ENCODE measurements around the gene DGKI.

DNA sequence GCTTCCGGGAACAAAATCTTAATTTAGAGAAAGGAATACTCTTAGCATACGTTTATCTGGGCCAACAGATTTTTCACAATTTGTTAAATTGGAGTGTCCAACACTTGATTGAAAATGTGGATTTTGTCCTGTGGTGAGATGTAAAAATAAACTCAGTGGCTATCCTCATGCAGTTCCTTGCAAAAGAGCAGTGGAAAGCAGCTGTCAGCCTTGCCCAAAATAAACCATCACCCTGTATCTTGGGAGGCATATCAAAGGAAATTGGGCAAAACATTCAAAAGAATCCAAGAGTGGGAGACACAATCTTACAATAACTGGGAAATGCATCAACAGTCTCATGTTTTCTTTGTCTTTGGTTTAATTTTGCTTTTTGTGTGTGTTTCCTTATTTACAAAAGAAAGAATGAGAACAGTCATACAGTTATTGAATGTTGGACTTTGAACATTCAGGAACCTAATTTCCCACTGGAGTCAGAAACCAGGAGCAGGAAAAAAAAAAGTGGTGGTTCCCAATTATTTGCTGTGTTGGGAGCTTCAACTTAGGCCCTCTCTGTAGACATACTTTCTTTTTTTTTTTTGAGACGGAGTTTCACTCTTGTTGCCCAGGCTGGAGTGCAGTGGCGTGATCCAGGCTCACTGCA, 44.4 kb upstream of the DGKI start:
- TF ChIP-seq CTCF (conservative IDR thresholded peaks at IDR 0.05; ENCODE audit: low read depth, low read length) (no peak), EZH2 (IDR thresholded peaks at IDR 0.05; ENCODE audit: borderline replicate concordance, low read depth, low read length, poor library complexity, severe bottlenecking) (no peak)
